SH-SY5Y (cell line): ENCODE data around the gene ARHGAP26.

Experiments used
- GATA2 ChIP-seq: IDR thresholded peaks from 2 replicates; pipeline ENCODE4 v1.6.1; 2011; ENCODE audit warnings: mild to moderate bottlenecking, low read depth, low read length
- GATA3 ChIP-seq: IDR thresholded peaks from 2 replicates; pipeline ENCODE4 v1.6.1; 2011; ENCODE audit warnings: low read depth, mild to moderate bottlenecking, low read length, moderate library complexity

- TF ChIP-seq GATA2, result no peak
- no peak for TF ChIP-seq GATA3
These were observed 124.1 kb downstream of the ARHGAP26 start for GRCh38 chr5:142894315-142894714.
